SH-SY5Y (cell line): ENCODE measurements around the gene TARBP1.

Source experiments
- GATA2 ChIP-seq: IDR thresholded peaks from 2 replicates; pipeline ENCODE4 v1.6.1; 2011; ENCODE audit warnings: mild to moderate bottlenecking, low read depth, low read length
- GATA3 ChIP-seq: IDR thresholded peaks from 2 replicates; pipeline ENCODE4 v1.6.1; 2011; ENCODE audit warnings: low read depth, mild to moderate bottlenecking, low read length, moderate library complexity

DNA sequence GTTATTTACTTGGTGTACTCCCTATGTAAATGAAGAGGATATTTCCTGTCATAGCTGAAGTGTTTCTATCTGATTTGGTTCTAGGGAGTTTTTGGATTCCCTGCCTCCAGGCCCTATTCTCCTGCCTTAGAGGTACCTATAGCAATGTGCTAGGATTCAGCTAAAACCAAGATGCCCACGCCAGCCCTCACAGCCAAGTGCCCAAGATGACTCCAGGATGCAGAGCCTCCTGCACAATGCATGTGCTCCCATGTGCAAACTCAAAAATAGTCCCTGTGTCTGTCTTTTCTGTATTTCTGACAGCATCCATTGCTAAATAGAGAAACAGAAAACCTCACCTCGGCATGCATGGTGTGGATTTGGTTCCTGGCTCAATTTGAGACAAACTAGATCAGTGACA is 887 bp upstream of the TARBP1 start:
- TF ChIP-seq GATA2 (no peak), GATA3 (no peak)
